D341Med (cell line): ENCODE results near the gene MAPK11.

Experiments used
- DNase-seq: peaks from one replicate; pipeline ENCODE4 v3.0.0; 2012; ENCODE audit warnings: low spot score

The MAPK11 gene

GRCh38 chr22:50307890-50308596 lies 37.9 kb upstream of the MAPK11 start:
- DNase-seq = peak; percentile 60

- peak; percentile 92 for DNase-seq
Observed at GRCh38 chr22:50306753-50307749, 36.9 kb upstream of the MAPK11 start, which contains the start of gene PLXNB2. Gene PLXNB2 (minus strand): TSS chr22:50307646. CDS start chr22:50290584, 17,062 bp downstream.

- peak; percentile 79 for DNase-seq
Observed at GRCh38 chr22:50305923-50306566, 35.9 kb upstream of the MAPK11 start.

GRCh38 chr22:50305393-50305922 lies 35.3 kb upstream of the MAPK11 start:
- DNase-seq = no peak

- peak; percentile 64 for DNase-seq
Observed at GRCh38 chr22:50304528-50305392, 34.6 kb upstream of the MAPK11 start.

GRCh38 chr22:50303848-50304527 lies 33.8 kb upstream of the MAPK11 start:
- no peak for DNase-seq

- no peak for DNase-seq
Observed at GRCh38 chr22:50303515-50303847, 33.3 kb upstream of the MAPK11 start.

GRCh38 chr22:50302564-50302963 lies 32.4 kb upstream of the MAPK11 start:
- DNase-seq = no peak

GRCh38 chr22:50302041-50302541 lies 31.9 kb upstream of the MAPK11 start:
- no peak for DNase-seq

- no peak for DNase-seq
Observed at GRCh38 chr22:50301581-50301991, 31.4 kb upstream of the MAPK11 start.

GRCh38 chr22:50300620-50301257 lies 30.6 kb upstream of the MAPK11 start:
- no peak for DNase-seq

- DNase-seq = no peak
Observed at GRCh38 chr22:50299785-50300619, 29.8 kb upstream of the MAPK11 start.

- peak; percentile 76 for DNase-seq
Observed at GRCh38 chr22:50298937-50299784, 29.0 kb upstream of the MAPK11 start.

- DNase-seq = no peak
Observed at GRCh38 chr22:50298266-50298637, 28.1 kb upstream of the MAPK11 start.

GRCh38 chr22:50297510-50298265 lies 27.5 kb upstream of the MAPK11 start:
- no peak for DNase-seq

- no peak for DNase-seq
Observed at GRCh38 chr22:50296658-50297490, 26.7 kb upstream of the MAPK11 start.

GRCh38 chr22:50294319-50294656 lies 24.1 kb upstream of the MAPK11 start:
- no peak for DNase-seq
